Measurements from ENCODE around the gene NUDT9.

GRCh38 chr4:87481377-87481776 is 59.0 kb downstream of the NUDT9 start:
- TF ChIP-seq CTCF (IDR thresholded peaks at IDR 0.05; ENCODE audit: low read depth, low read length, poor library complexity, severe bottlenecking) (no peak), EZH2phosphoT487 (IDR thresholded peaks at IDR 0.05; ENCODE audit: borderline replicate concordance, low read length) (no peak)
